Measurements from ENCODE around the gene SCG5. TPM values are rescaled to one million over a fixed set of nuclear protein-coding genes. Genes with fewer than 3 reads are reported as not detected.

Gene SCG5
- polyA plus RNA-seq, 1 donor = 18.2 TPM

- DNase-seq = no peak
Measured at GRCh38 chr15:32688151-32688639, 46.7 kb downstream of the SCG5 start.

DNA sequence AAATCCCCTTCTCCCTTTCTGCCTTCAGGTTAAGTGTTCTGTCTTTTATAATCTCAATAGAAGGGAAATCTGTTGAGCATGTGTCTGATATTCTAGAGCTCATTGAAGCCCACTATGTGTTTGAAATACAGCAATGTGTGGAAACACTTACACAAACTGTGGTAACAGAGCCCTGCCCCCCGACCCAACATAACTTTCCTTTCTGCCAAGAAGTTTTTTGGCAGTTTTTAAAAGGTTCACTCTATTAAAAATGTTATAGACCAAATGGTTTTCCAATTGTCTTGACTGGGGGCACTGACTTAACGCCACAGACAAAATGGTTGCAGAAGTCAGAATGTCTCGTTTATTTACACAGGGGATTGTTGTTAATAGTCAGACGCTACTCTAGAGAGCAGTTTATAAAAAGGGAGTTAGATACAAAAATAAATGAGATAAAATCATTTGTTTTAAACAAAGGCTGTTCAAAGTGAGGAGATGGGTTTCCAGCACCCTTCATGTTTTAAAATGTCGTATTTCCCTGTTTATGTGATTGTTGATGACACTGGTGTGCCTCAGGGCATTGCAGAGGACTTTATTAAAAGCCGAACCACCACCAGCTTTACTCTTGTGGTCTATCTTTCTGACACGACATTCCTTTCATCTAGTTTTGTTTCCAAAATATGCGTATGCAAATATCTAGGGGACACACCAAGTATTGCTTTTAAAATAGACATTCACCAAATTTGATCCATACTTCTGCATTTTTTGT lies 49.6 kb downstream of the SCG5 start:
- no peak for DNase-seq

- DNase-seq = no peak
Measured at GRCh38 chr15:32691689-32692038, 50.2 kb downstream of the SCG5 start.

DNA sequence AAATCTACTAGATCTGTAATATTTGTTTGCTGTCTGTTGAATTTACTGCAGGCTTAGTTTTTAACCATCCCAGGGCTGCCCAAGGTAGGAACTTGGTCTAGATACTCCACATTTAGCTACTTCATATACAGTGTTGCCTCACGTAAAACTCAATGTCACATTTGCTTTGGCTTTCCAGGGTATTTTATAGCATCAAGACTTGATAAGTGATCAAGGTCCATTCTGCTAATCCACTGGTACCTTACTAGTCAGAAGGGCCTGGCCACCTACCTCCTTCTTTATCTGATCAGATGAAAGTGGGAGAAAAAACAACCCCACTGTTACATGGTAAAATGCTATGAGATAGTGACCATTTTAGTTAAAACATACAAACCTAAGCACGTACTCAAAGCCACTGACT lies 50.8 kb downstream of the SCG5 start:
- no peak for DNase-seq

DNA sequence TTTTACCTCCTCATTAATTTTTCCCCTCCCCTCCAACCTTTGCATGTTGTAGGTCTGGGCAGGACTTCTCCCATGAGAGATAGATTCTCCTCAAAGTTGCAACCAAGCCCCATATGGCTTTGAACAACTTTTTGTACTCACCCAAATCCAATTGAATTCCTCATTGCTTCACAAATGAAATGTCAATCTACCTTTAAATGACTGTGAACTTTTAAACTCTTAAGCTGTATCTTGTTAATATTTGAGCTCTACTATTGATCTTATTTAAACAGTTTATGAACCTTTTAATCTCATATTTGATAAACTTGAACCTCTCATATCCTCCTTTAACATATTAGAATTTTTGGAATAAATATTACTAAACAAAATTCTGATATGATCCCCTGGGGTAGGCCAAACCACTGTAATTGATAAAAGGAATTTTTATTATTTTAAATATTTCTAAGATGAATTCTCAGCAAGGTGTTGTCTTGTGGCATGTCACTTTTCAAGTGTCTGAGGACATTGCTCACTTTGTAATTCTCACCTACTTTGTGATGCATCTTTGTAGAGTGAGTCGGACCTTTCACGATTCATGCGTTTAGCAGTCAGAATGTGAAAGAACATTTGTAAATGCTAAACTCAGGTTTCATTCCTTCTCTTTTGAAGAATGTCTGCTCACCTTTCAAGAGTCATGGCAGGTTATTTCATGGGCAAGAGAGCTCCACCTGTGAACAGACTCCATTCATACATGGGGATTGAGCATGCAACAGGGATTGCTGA lies 52.9 kb downstream of the SCG5 start:
- DNase-seq = no peak

- no peak for DNase-seq
Measured at GRCh38 chr15:32698773-32699390, 57.4 kb downstream of the SCG5 start.

DNA sequence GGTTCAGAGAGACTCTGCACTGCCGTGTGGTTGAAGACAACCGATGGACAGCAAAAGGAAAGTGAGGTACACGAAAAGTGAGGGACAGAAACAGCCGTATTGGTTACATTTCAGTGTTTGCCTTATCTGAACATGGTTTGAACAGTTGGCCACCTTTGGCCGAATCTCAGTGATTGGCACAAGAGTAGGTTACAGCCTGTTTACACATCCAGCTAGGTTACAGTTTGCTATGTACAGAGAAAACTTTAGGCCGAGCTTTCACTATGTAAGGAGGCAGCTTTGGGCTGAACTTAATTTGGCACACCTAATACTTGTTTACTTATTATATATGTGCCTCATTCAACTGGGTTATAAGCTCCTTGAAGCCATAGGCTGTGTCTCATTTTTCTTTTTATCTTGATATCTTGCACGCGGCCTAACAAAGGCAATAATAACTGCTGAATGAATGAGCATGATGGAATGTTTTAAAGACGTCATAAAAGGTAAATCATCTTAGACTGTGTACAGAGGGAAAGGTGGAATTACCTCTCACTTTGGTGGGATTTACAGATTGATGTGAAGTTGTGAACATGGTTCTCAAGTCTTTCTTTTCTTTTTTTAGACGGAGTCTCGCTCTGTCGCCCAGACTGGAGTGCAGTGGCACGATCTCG lies 59.1 kb downstream of the SCG5 start:
- no peak for DNase-seq

DNA sequence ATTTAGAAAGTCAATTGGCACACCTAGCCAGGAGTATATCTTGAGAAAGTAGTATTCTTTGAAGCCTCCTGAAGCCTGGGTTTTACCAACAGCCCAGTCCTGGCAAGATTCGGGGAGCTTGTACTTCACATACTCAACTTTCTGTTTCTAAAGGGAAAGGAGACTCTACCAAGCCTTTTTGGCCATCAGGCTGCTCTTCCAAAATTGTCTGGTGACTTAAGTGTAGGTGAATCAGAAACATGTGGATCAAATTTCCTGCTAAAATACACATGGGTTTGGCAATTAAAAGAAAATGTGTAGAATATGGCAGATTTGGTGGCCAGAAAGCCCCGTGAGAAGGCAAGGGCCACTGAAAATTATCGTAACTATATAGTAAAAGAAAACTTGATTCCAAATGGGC lies 60.4 kb downstream of the SCG5 start:
- no peak for DNase-seq

GRCh38 chr15:32704395-32704981 lies 63.0 kb downstream of the SCG5 start:
- no peak for DNase-seq

DNA sequence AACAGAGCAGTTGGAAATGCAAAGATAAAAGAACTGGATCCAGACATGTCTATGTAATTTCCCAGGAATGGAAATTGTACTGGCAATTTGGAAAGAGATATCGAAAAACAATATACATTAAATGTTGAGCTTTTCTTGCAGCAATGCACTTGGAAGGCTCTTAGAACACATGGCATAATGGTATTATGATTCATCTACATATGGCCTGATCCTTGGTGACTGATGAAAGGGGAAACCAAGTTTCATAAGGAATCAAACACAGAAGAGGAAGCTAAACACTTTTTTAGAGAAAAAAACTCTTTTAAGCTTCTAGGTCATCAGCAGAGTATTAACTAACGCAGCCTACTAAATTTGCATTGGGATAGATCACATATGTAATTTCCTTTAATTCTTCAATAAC lies 63.9 kb downstream of the SCG5 start:
- DNase-seq = no peak

- DNase-seq = no peak
Measured at GRCh38 chr15:32706704-32707103, 65.2 kb downstream of the SCG5 start.

GRCh38 chr15:32707436-32707835 lies 65.9 kb downstream of the SCG5 start:
- DNase-seq = no peak

DNA sequence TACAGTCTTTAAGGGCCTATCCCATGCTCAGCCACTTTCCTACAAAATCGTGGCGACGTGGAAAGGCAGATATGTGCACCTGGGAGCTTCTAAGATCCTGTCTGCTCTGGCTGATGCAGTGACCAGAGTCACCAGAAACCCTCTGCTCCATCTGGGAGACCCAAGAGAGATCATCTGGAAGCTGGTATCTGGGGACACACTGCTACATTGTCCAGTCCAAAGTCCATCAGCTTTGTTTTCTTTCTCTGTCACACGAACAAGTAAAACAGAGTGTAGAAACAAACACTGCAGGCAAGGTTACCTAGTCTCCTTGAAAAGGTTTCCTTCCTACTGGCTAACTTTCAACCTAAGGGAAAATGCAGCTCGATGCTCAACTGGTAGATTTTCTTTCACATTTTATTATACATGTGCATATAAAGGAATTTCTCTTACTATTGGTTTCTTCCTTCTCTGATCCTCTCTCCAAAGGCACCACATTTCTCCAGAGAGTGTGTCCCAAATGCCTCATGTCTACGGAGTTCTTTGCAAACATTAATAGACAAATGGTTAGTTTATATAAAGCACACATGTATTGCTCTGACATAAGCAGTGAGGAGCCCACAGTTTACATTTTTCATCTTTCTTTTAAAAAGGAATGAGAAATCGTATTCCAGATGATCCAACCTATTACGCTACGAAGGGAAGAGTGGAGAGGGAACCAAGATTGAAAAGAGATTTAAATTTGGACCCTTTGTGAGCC lies 68.0 kb downstream of the SCG5 start:
- no peak for DNase-seq

DNA sequence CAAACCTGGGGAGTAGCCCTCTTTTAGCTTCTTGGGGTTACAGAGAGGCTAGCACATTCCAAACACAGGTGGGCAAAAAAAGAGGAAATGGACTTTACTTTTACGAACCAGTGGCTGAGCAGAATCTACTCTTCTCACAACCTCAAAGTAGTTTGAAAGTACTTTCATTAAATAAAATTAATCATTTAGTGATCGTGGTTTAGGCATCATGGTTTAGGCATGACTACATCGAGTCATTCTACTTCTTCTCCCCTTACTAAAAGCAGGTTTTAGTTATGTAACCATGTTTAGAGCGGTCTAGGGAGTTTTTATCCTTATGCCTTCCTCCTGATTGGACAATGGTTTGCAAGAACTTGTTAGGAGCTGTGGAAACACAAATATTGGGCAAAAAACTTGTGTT lies 73.8 kb downstream of the SCG5 start:
- DNase-seq = no peak

GRCh38 chr15:32716216-32716914 lies 74.9 kb downstream of the SCG5 start:
- DNase-seq = no peak

- DNase-seq = no peak
Measured at GRCh38 chr15:32716915-32717425, 75.5 kb downstream of the SCG5 start.

GRCh38 chr15:32717426-32718226 lies 76.1 kb downstream of the SCG5 start, which contains the start of gene GREM1:
Gene GREM1, plus strand, starts transcription at chr15:32718004. Its CDS starts 12,687 bp downstream, at chr15:32730691.
- no peak for DNase-seq

- no peak for DNase-seq
Measured at GRCh38 chr15:32718227-32718820, 76.8 kb downstream of the SCG5 start.
